ENCODE measurements around the gene MAST4.
"Not testable (repeated sequence)": the region's sequence is repeated elsewhere in the genome, so short reads cannot be mapped to it uniquely, and the experiment has no call there.

MAST4 gene

DNA sequence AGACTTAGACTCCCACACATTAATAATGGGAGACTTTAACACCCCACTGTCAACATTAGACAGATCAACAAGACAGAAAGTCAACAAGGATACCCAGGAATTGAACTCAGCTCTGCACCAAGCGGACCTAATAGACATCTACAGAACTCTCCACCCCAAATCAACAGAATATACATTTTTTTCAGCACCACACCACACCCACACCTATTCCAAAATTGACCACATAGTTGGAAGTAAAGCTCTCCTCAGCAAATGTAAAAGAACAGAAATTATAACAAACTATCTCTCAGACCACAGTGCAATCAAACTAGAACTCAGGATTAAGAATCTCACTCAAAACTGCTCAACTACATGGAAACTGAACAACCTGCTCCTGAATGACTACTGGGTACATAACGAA is 156.5 kb downstream of the MAST4 start:
- not testable (repeated sequence) for DNase-seq

DNA sequence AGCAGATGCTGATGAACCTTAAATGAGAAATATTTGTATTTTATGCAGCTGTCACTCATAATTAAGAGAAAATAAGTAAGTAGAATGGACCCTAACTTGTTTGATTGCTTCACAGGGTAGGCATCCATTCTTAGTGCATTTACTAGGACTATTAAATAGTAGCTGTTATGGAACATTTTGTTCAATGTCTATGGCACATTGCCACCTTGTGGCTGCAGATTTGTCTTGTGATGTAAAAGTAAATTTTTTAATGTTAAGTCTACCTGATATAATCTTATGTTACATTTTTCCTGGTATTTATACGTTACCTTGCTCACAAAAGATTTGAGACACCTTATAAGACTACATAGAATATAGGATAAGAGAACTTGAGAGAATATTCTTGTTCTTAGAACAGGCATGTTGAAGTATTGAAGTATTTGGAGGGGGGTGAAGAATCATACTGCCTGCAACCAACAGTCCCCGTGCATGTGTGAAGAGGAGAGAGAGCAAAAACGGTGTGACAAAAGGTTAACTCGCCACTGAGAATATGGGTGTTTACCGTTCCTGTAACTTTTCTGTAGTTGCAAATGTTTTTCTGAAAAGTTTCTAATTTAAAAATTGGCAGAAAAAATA is 161.1 kb downstream of the MAST4 start:
- no peak for DNase-seq

DNA sequence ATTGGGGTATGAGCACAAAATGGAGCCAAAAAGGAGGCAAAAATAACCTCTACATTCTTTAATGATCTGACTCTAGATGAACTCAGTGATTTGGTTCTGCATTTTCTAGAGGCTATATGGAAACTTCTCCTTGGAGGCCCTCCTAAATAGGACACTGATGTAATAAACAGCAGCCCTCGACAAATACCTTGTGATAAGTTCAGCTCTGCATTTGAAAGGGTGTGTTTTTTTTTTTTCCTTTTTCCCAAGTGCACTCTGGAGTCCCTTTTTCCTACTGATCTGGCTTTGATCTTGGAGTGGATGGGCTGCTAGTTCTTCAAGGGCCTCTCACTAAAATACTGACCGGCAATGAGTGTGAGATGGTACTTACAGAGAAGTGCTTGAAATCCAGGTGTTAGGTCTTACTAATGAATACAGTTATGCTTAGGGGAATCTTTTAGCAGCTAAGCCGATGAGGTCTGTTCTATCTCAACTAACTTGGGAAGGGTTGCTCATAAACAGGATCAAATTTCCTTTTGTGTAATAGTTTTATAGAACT is 161.7 kb downstream of the MAST4 start:
- DNase-seq: no peak

DNA sequence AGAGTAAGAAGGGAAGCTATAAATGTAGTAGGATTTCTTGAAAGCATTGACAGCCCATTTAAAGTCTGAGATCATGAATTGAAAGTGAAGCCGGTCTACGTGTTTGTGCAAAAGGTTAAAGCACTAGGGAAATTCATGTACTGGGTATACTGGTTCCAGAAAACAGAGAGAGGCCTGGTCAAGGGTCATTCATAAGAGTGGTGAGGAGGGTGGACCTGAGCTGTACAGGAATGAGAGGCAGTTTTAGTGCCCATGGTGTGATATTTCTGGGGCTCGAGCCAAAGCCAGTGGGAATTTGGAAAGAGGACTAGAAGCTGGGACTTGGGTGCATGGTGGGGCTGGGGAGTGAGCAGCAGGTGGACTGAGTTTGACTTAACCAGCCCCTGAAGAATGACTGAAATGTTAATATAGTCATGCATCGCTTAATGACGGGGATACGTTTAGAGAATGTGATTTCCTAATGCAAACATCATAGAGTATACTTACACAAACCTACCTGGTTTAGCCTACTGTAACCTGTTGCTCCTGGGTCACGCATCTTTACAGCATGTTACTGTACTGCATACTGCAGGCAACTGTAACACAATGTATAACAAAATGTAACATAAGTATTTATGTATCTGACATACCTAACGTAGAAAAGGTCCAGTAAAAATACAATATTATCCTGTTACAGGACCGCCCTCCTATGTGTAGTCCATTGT is 173.0 kb downstream of the MAST4 start:
- no peak for DNase-seq

DNA sequence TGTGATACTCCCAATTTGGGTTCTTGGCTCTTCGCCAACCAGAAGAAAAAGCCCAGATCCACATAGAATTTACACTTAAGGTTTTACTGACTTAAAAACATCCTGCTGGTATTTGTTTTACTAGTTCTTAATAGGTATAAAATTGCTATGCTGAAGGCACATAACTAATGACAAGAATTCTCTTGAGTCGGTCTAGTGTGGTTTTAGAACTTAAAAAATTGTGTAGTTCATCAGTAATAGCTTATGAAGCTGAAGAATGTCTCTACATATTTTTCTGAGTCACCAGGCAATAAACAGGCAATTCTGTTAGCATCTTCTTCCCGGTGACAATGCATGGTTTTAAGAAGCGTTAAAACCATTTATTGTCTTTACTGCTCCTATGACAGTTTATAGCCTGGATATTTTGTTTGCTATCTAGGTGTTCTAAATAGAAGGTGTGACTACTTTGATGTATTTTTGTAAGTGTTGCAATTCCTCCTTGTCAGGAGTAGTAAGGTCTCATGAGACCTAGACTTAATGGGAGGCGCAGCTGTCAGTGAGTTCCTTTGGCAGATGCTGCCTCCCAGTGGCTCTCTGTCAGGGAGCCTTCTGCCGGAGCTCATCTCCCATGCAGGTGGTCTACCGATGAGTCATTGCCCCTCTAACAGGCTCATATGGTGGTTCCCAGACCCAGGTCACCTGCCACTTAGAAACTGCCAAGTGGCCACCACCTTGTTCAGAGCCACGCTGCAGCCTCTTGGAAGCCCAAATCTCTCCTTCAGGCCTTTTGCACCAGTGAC is 173.8 kb downstream of the MAST4 start:
- no peak for DNase-seq

DNA sequence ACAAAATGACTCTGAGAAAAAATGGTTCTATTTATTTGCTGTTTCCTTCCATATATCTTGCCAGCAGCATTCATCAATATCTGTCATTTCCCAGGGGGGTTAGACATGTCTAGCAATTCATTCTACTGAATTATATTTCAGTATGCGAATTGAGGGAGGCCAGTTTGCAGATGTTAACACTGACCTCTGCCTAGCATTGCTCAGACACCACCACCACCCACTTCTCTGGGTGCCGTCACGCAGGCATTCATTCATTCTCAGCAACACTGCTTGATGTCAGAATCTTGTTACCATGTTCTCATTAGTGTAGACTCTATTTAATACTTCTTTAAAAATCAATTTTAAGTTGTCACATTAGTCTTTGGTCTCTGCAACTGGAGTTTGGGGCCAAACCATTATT is 181.7 kb downstream of the MAST4 start:
- no peak for DNase-seq

DNA sequence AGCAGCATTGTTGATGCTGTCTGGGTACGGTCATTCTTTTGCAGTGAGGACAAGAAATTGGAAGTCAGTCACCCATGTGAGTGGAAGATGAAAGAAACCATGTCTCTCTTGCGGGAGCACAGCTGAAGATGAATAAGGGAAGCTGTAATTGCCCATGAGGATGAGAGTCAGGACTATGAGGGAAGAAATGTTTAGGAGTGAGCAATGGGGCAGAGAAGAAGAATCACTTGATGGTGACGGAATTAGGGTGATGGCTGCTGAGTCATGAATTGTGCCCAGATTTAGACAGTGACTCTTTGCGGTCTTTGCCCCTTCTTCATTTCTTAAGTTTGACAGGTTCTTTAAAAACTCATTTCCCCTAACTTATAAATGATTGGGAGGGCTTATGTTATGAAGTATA is 183.3 kb downstream of the MAST4 start:
- DNase-seq: no peak

DNA sequence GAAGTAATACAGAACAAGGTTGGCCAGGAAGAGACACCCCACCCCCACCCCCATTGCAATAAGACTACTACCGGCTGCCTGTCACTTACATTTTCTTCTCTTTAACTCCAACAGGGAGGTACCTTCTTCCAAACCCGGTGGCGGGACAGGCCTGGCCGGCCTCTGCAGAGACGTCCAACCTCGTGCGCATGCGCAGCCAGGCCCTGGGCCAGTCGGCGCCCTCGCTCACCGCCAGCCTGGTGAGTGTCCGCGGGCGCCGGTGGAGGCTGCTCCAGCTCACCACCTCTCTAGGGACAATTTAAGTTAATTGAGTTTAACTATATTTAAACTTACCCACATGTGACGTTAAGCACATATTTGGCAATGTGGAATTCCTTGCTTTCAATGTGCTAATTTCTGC is 192.4 kb downstream of the MAST4 start:
- no peak for DNase-seq

DNA sequence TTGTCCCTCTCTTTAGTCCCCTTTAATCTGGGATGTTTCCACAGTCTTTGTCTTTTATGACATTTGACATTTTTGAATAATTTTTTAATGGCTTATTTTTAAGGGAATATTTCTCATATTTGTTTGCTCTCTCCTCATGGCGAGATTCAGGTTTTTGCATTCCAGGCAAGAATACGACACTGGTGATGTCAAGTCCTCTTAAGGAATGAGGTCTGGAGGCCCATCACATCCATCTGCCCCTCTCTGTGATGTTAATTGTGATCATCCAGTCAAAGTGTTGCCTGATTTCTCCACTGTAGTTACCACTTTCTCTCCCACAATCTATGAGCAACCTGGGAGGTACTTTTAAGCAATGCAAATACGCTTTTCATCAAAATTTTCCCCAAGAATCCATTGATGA is 193.2 kb downstream of the MAST4 start:
- no peak for DNase-seq

DNA sequence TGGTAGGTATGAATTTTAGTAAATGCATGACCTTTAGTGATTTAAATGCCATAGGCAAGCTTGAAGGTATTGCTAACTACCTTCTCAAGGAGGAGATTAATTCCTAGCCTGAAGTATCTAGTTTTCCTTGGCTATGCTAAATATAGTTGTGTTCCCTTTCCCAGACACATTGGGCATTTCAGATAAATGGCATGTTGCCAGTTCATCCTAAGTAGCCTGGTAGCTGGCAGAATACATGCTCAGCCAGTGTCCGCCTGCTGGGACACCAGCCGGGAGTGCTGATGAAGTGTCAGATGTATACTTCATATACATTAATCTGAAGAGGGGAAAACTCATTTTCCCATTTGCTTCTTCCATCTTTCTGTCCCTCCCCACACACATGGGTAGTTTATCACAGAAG is 196.9 kb downstream of the MAST4 start:
- no peak for DNase-seq

DNA sequence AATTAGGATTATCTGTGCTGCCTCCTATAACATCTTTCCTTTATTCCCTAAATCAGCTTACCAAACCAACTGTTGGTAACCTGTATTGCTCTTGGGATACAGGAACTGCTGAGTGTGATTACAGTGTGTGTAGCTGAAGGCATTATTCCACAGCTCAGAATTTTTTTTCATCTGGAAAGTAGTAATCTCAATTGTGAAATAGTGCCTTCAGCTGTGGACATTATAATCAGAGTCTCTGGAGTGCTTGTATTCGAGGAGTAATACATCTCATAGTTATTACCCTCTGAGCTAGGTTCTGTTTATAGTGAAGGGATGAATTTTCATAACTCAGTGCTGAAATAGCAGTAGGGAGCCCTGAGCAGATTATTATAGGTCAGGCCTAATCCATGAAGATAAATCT is 199.5 kb downstream of the MAST4 start:
- DNase-seq: no peak

DNA sequence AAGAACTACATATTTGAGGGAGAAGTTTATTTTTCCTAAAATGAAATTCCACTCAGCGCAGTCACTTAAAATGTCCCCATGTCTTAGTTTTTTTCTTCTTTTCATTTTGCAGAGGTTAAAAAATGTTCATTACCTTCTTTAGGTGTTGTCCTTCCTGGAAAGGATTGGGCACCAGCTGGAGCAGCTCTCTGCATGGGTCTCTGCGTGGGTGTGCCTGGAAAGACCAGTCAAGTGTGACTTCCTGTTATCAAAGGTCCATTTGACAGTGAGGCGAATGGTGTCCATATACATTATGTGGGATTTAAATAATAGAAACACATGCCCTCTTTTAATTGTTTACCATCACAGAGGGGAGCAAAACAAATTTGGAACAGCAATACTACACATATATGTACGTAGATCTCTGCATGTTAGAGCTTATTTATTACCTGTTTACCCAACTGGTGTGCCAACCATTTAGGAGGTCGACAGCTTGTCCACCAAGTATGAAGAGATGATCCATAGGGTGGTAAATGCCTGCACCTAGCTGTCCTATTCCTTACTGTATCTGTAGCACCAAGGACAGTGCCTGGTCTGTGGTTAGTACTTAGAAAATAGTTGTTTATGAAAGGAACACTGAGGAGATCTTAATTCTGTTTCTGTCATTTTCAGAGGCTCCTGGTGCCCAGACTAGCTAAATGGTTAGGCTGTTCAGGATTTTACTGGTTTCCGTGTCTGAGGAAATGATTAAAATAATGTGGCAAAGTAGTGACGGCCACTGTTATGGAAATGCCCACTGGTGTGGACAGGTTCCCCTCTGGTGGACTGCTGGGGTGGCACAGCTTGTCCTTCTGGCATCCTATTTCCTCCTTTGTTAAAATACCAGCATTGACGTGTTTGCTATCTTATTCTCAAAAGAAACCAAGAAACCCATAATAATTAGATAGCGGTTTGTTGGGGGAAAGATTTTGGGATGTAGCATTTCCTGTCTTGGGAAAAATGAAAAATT is 200.4 kb downstream of the MAST4 start:
- DNase-seq: no peak

DNA sequence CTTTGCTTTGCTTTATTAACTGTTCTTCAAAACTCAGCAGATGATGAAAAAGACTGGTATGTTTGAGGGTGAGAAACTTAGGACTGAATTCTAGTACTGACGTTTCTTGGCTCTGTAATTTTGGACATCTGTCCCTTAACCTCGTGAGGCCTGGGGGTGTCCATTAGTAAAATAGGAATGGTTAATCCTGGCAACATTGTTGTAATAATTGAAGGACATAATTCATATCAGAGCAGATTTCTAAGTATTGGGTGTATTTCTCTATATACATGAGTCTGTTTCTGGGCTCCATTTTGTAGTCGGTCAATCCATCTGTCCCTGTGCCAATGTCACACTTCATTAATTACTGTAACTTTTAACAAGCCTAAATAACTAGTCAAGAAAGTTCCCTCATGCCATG is 206.7 kb downstream of the MAST4 start:
- no peak for DNase-seq

DNA sequence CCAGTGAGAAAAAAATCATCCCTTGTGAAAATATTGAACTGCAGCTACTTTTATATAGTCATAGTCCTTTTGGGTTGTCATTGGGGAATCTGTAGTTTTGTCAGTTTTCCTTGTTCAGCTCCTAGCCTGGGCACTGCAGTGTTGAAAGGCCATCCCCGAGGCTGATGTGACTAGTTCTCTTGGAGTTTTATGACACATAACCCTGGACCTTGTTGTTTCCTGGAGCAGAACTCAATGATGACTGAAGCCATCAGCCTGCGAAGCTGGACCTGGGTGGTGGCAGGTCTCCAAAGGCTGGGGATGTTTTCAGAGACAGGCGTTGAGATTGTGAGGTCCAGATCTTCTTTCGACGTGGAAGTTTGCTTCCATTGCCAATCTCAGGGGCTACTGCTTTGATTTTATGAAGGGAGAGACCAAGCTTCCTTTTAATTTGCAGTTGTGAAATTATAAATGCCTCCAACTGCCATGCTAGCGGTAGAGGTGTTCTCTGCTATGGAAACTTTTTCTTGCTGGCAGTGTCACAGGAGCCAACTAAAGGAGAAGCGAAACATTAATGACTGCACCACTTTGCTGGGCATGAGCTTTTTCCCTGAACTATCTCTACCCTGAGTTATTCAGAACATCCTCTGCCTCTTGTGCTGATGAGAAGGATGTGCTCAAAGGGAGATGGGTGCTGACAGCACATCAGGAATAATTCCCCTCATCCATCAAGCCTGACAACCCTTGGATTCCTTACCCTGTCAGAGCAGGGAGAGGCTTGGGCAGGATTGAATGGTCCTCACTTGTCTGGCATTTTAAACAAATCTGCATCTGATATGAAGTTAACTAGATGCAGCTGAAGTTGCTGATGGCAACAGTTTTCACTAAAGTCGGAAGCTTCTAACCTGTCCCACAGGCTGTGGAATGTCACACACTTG is 209.6 kb downstream of the MAST4 start:
- DNase-seq: no peak

DNA sequence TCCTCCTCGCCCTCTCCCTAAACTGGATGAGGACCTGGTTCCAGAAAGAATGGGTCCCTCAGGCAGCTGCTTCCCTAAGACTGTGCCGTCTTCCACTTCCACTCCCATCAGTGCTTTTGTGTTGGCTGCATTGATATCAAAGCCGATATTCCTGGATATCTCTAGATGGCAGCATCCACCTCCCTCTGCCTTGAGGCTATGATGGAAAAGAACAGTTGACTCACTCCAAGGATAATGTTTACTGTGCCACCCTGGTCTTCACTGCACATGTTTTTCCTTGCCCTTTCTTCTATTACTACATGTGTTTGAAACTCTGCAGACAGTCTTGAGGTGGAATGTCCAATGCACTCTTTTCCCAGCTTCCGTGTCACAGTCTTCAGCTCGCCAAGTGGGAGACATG is 211.6 kb downstream of the MAST4 start:
- no peak for DNase-seq

DNA sequence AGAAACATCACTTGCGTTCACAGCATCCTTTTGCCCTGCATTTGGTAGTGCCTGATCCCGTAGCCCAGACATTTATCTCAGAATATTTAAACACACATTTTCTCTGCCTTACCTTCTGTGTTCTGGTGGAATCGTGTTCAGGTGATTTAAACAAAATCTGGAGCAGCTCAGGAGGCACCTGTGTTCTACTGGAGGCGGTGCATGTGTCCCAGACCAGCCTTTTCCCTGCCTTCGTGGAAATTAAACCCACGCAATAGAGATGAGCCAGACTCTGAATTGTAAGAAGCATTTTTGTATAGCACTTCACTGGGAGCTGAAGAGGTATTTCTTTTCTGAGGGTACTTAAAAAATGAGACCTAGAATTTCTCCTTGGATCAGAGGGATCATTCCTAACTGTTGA is 212.5 kb downstream of the MAST4 start:
- DNase-seq: no peak

DNA sequence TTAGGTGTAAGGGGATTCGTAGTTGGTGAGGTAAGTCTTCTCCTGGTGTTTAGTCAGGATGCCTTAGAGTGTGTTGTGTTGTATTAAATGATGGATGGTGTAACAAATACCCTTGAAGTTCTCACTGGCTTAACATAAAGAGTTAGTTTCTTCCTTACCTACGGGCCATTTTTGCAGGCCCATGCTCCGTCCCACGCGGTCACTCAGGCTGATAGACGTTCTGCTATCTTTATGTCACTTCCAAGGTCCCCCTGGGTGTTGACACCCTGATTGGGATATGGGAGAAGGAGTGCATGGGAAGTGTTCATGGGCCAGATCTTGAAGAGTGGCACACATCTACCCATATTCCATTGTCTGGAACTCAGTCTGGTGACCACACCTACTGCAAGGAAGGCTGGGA is 214.0 kb downstream of the MAST4 start:
- DNase-seq: no peak

DNA sequence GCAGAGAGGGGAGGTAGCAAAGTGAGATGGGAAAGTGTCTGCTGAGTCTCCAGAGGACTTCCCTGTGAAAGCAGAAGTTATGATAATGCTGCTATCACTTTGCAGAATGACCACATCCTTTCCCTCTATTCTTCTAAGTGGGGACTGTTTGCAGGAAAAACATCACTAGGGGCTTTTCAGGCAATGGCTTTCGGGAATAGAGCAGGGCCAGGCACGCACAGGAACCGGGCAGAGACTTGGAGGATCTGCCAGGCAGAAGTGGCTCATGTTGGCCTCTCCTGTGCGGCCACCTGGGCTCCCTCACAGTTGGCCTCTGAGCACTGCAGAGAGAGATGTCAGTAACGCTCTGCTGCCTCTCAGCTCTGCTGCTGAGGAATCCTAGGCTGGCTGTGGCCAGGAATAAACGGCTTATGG is 214.7 kb downstream of the MAST4 start:
- no peak for DNase-seq

DNA sequence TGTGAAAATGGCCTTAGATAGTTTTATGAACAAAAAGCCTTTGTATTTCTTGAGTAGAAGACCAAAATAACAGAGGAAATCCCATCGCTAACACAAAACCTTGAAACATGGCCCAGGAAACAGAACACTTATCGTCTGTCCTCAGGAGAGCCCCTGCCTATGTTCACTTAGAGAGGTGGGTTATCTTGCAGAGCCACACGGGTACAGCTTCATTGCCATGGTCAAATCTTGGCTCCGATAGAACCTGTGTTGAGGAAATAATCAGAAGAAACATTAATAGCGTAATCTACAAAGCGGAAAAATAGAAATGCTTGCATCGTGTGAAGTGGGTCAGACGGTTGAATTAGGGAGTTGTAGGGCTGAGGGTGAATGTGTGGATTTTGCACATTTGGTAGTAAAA is 216.1 kb downstream of the MAST4 start:
- DNase-seq: no peak

DNA sequence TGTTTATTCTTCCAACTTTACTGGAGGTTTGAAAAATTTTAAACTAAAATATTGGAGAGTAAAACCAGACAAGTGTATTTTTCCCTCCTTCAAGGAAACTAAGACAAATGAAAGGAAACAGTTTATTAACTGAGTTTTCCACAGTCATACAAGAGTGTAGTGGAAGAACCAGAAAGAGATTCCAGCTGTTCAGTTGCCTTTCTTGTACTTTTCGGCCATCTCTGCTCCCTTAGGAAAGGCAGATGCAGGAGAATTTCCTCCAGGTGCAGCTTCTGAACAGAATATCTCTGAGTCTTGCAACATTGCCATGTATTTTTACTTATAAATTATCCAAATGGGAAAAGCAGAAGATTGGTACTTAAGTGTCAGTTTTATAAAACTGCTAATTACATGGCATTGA is 217.1 kb downstream of the MAST4 start:
- DNase-seq: no peak

DNA sequence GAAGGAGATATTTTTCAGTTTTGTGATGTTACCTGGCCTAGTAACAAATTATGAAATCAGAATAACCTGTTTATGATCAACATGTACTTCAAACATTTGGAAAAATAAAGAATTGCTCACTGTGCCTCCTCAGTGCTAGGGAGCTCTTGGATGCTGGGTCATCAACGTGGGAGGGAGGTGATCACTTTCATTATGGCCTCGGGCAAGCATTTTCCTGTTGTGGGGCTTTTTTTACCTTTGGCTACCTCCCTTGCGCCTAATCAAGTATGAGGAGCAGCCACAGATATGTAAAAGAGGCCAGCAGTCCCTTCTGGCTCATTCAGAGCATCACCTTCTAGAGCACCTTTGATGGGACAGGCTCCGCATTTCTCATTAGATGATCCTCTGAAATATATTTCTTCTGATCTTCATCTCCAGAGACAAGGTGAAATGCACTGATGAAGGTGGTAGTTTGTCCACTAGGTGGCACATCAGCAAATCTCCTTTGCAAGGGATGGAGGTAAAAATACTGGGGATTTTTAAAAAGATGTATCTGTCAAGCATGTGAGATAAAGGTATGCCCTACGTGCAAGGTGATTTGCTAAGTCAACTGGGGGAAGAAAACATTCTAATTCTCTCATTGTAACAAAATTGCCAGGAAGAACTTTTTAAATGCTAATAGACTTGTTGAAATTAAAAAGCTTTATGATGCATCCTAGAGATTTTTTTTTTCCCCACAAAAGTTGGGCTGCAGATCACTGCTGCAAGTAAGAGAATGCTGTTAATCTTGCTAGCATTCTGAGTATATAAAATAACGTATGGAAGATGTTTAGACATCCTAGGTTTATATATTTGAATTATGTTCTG is 218.2 kb downstream of the MAST4 start:
- DNase-seq: no peak

All from SIG-M5 (cell line).